M059J (cell line): ENCODE measurements around the gene HOXD13. TPM values are rescaled to one million over a fixed set of nuclear protein-coding genes. Genes with fewer than 3 reads are reported as not detected.

Experiments used
- DNase-seq: peaks from one replicate; pipeline ENCODE4 v3.0.0-alpha.2; 2012; ENCODE audit warnings: low read depth
- total RNA-seq: library from RNA; depleted of rRNA; stranded (reverse); fragments of >200 nt; shearing (Covaris generic); gene quantifications from 2 replicates; pipeline ENCODE4 v1.2.3, GENCODE V29; 2014; rRNA removed

HOXD13 gene
- total RNA-seq: 2.1 and 3.6 TPM in 2 replicates

DNA sequence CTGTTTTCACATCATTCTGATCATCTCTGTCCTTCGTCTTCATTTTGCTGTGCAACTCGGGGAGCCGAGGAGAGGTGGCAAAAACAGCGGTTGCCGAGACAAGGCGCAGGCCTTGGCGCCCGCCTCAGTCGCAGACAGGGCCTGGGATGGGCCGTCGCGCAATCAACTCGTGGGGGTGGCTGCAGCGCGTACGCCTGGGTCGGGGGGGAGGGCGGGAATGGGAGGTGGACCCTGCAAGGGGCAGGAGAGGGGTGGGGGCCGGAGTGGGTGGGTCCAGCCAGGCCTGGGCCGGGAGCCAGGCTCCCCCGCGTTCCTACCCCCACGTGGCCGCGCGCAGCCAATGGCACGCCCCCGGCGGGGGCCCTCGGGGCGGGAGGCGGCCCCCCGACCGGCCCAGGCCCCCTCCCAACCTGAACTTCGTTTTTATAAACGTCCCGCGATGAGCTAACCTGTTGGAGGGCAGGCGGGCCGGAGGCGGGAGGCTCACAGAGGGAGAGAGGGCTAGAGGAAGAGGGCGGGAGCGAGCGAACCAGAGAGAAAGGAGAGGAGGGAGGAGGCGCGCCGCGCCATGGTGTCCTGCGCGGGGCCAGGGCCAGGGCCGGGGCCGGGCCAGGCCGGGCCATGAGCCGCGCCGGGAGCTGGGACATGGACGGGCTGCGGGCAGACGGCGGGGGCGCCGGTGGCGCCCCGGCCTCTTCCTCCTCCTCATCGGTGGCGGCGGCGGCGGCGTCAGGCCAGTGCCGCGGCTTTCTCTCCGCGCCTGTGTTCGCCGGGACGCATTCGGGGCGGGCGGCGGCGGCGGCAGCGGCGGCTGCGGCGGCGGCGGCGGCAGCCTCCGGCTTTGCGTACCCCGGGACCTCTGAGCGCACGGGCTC lies at the start of gene HOXD13:
Gene HOXD13 (plus strand): TSS at position 452 of the 875 bp plus-strand sequence. CDS start 170 bp downstream, at position 622.
- peak; percentile 54 for DNase-seq

DNA sequence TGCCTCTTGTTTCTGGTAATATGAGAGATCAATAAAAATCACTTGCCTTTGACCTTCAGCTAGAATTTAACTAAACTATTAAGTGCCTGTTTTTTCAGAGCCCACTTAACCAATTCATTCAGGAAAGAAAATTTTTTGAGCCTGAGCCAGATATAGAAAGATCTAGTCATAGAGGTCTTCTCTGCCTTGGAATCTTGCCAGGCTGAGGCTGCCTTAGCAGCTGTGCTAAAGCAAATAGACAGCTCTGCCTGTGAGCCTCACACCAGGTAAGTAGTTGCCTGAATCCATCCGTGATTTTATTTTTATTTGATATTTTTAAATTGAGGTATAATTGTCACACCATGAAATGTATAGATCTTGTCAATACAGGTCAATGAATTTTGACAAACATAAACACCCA lies 36.1 kb upstream of the HOXD13 start:
- DNase-seq: no peak

DNA sequence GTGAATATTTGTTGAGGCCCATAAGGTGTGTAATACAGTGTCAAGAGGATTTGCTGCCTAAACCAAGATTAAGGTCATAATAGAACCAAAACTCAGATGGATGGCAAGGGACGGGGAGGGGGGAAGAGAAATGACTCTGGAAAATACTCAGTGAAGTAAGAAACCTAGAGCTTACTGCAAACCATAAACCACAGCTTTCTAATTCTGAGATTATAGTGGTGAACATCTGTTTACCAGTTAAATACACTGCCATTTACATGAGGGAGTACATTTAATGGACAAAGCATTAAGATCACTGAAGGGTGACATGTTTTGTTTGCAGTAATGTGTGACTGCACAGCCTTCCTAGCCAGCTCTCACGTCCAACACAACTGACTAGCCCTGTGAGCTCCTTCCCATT lies 28.6 kb upstream of the HOXD13 start:
- DNase-seq: no peak

DNA sequence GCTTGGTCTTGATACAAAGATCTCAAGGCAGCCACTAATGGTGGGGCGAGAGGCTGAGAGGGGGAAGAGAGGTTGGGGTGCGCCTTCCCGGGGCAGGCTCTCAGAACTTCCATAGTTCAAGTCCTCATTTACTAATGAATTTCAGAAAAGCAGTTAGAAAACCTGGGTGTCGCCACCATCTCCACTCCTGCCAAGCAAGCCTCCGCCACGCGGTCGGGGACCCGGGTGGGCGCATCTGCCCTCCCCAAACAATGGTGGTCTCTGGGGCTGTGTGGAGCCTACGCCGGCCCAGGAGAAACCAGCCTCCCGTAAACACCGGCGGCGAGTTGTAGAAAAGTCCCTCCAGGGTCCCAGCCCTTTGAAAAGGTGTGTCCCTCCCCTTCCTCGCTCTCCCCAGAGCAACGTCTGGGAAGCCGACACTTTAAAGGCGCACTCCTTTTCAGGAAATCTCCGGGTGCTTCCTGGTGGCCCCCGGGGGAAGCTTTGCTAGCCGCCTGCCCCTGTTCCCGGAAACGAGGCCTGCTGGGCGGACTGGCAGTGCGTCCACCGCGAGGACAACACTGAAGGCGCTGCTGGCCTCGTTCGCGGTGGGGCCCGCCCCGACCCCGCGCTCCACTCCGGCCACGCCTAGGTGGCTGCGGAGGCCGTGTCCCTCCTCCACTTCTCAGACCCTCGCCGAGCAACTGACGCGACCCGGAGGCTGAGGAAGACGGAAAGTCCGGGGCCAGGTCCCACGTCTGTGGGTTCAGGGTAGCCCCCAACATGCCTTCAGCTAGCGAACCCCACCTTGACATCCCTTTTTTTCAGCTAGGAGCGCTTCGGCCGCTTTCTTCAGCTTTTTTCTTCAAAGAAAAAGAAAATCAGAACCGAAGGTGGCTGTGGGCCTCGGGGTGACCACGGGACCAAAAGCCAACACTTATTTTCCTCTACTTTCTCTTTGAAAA lies 25.6 kb upstream of the HOXD13 start:
- no peak for DNase-seq

DNA sequence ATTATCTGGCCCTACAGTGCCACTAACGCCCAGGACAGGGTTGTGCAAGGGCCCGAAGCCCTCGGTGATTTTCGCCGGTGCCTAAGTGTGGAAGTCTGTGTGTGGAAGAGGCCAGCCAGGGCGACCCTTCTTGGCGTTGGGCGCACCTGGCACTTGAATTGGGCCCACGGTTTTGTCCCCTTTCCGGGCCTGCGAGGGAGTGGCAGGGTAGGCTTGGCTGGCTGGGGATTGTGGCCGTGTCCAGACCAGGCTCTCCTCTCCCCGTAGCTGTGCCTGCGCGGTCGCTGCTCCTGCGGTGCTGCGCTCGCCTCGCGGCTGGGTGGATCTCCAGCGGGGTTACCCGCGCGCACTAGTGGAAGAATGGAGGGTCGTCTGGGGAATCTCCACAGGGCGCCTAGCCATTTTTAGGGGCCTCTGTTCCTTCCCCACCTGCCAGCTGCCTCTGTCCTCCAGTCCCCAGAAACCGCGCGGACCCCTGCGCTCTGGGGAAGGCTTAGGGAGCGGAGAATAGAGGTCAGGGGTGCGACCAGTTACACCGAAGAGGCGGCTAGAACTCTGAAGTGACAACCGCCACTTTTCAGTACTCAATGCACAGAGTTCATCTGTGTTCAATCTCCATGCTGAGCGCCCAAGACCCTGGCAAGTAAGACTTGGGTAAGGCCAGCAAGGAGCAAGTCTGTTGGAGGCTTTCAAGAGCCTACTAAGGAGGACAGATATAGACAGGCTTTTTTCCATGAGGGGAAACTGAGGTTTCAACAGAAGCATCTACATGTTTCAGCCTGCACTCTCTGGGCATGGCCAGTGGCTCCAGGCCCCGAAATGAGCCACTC lies 24.7 kb upstream of the HOXD13 start:
- no peak for DNase-seq

DNA sequence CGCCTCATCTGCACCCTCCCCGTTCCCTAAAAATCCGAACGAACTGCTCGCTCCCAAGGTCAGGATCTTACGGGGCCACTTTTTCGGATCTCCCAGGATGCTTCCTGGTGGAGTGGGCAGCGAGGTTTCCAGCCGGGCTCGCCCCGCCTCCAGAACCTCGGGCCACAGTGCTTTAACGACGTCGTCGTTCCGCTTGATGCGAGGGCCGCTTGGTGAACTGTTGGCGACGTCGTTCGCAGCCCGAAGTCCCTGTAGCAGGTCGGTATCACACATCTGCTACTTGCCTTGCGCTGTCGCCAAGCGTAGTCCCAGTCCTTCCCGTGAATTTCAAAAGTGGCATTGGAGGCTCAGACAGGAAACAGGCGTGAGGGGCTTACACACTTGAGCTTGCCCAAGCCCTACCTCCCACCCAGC lies 24.1 kb upstream of the HOXD13 start:
- no peak for DNase-seq

DNA sequence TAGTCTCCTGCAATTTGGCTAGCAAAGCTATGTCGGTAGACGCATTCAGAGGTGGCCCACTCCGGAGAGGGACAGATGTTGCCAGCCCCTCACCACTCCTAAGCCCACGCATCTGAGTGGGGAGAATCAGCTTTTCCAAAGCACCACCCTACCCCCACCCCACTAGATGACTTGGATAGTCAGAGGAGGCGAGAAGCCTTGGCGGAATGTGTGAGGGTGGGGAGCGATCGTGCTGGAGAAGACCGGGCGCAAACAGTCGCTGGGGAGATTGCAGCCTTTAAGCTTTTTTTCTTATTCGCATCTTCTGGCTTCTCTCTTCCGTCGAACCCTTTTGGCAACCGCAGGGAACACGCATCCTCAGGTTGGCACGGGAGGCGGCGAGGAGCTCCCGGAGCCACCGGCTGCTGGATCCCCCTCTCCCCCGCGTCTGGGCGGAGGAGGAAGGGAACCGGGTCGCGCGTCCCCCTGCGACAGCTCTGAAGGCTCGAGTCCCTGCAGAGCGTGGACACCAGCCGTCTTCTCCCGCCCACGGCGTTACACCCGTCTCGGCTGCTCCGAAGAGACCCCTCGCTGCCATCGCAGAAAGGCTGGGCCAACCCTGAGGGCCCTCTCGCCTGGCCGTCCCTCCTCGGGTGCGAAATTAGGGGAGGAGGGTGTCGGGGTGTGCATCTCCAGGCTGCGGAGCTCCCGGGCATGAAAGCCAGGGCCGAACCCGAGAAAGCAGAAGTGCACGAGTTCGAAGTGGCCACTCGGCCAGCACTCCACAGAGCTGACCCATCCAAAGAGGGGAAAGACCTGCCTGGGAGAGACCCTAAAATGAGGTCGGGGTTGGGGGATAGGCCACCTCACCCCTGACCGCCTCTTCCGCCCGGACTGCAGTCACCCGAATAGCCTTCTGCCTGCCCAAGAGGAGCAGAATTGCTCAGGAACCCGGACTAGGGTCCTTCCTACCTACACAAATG lies 20.9 kb upstream of the HOXD13 start:
- no peak for DNase-seq

DNA sequence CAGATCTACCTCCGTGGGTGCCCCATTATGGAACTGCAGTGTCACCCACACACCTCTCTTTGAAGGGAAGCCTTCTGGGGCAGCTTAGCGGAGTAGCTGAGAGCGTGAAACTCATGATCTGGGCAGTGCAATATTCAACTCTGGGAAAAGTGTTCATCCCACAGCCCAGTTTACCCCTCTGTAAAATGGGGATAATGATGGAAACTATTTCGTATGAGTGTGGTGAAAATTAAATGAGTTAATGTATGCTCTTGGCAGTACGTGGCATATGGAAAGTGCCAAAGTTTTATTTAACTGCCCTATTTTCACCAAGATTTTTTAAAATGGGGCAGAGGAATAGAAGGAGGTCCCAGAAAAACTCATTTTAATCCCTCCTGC lies 20.2 kb upstream of the HOXD13 start:
- DNase-seq: no peak

DNA sequence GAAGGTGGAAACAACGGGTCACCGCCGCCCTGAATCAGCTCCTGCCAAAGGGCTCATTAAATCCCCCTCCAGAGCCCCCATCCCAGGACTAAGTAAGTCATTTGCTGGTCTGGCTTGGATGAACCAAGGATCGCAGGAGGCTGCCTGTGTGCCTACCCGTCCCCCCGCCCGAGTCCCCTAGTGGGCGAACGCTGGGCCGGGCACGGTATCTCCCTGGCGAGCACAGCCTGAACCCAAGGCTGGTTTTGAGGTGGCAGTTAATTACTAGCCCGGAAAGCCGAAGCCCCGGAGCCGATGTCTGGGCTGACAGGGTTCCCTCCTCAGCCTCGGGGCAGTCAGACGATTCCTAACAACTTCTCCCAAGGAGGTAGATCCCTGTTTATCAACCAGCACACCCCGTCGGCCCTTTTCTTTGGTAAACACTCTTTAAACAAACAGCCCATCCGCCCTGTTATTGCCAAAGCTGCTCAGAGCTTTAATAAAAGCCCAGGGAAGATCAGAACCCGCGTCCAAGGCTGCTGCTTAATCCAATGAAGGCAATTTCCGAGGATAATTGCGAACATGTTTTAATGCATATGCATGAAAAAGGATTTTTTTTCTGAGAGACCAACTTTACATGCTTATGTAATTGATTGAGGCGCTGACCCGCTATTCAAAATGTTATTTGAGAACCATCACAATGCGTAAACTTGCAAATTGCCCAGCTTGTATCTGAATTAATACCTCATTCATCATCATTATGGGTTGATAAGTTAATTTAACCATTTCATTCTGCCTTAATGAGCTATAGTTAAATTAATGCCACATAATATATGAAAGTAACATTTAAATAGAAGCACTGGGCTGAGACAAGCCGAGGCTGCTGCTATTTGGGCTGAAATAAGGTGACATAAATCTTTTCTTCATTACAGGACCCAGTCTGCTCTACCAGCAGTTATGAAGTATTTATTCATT lies 19.3 kb upstream of the HOXD13 start:
- DNase-seq: no peak

DNA sequence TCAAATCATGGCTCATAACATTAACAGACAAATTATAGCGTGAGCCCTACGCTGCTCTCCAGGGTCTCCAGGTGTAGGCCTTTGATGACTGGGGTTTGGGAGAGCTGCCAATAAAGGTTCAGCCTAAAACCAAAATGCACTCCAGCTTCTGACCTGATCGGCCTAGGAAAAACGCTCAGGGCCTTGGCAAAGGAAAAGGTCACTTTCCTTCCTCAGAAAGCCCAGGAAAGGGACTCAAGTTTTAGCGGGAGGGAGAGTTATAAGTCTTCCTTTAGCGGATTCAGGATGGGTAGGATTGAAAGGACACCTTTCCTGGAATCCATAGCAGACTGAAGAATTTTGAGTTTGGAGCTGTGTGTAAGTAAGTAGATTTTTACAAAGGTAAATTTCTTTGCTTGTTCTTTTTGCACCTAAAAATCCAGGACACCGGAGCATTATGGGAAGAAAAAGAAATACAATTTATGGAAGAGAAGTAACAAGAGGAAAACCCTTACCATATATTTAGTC lies 17.5 kb upstream of the HOXD13 start:
- no peak for DNase-seq

DNA sequence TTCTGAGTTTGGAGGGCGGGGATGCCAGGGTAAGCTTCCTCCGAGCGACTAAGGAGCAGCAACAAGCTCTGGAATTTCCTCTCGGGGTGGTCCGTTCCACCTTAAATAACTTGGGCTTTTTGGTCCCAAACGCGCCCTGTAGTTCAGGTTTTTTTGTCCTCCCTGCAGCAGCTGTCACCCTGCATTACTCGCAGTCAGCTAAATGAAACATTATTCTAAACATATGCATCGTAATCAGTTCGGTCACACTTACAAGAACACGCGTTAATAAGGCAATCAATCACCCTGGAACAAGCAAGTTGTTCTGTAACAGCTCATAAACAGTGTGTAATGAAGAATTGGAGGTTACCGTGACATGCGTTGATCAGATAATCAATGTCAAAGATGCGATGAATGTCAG lies 17.0 kb upstream of the HOXD13 start:
- DNase-seq: no peak

DNA sequence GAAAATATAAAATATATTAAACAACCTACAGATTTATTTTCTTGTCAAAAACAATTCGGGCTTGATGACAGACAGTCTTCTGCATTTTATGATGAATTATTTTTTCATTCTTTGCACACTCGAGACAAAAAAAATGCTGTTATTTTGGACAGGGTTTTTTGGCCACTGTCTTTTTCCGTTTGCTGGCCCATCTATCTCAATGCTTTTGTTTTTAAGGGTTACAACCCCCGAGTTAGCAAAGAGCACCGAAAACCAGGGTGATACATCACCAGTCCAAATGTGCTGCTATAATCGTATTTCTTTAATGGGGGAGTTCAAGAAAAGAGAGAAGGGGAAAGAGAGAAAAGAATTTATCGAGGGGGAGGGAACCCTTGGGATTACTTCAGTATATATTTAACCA lies 16.5 kb upstream of the HOXD13 start:
- DNase-seq: no peak

DNA sequence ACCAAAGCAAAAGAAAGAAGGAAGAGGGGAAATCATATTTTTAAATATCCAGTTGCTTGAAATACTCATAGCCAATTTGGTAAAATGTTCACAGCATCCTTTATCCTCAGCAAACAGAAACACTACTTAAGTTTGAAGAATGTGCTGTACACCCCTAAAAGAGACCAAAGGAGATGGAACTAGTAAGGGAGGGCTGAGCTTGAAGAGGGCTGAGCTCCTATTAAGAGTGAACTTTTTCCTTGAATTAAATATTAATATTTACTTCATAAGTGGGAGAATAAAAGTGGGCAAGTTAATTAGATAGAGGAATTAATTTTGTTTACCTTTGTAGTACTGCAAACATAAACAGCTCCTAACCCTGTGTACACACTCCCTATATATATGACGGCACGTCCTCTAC lies 15.7 kb upstream of the HOXD13 start:
- DNase-seq: no peak

DNA sequence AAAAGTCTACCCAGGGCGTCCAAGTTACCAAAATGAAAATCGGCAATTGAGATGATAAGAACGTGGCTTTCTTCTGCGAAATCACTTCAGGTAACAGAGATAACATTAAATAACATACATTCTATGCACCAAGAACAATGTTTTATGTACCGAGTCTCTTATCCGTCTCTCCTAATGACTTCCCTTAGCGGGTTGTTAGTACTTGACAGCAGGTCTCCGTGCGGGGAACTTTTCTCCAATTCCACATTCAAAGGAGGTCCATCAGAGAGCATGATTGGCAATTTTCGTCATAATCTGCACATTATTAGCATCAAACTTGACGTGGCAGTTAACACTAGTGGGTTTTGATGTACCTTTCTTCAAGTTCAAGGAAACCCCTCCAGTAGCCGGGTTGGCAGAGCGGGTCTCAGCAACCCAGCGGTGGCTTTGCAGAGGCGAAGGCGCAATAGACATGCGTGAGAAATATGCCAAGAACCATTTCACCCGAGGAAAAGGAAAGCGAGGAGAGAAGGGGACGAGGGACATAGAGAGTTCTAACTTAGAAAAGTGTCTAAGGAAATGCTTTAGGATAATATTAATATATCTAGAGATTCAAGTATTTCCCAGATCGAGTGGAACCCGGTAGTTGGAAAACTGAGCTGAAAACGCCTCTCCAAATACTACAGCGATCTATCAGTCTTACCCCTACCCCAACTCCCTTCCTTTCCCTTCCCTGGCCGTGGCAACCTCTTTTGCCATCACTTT lies 13.8 kb upstream of the HOXD13 start:
- DNase-seq: no peak

DNA sequence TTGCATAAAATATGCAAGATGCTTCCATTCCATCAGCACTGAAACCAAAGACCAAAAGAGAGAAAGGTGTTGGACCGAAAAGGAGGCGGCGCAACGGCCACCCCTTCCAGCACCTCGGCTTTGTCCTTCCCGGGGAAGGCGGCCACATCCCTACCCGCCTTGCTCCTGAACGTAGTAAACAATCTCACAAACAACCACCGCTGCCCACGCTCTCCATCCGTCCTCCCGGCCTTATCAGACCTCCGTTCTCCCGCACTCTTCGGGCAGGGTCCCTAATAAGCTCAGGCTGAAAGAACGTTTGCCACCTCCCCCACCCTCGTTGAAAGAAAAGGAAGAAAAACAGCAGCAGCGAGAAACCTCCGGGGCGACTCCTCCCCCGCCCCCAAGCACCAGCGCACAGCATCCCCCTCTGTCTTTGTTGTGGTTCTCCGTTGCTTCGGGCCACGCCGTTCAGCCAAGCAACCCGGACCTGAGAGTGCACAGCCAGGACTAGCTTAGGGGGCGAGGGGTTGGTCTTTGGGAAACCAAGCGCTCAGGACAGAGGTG lies 13.2 kb upstream of the HOXD13 start:
- DNase-seq: no peak

DNA sequence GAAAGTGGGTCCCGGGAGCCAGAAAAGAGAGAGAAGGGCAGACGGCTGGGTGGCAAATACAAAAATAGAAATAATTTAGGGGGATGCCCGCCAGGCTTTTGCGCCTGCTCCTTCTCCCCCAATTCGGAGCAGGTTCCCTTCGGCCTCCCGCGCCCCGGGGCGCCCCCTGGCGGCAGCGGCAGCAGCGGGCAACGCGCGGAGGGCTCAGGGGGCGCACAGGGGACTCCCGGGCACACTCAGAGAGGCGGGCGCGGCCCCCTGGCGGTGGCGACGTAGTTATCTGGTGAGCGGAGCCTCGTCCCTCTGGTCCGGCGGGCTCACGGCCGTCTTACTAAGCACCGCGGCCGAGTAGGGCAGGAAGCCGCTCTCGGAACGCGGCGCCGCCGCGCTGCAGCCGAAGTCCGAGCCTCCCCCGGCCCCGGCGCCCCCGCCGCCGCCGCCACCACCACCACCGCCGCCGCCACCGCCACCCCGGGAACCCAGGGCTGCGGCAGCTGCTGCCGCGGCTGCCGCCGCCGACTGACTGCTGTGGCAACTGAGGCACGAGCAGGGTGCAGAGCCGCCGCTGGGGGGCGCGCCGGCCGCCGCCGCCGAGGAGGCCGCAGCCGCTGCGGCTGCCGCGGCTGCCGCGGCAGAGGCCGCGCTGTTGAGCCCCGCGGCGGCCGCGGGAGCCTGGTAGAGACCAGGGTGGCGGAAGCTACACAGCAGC lies 12.5 kb upstream of the HOXD13 start:
- DNase-seq: peak; percentile 62

DNA sequence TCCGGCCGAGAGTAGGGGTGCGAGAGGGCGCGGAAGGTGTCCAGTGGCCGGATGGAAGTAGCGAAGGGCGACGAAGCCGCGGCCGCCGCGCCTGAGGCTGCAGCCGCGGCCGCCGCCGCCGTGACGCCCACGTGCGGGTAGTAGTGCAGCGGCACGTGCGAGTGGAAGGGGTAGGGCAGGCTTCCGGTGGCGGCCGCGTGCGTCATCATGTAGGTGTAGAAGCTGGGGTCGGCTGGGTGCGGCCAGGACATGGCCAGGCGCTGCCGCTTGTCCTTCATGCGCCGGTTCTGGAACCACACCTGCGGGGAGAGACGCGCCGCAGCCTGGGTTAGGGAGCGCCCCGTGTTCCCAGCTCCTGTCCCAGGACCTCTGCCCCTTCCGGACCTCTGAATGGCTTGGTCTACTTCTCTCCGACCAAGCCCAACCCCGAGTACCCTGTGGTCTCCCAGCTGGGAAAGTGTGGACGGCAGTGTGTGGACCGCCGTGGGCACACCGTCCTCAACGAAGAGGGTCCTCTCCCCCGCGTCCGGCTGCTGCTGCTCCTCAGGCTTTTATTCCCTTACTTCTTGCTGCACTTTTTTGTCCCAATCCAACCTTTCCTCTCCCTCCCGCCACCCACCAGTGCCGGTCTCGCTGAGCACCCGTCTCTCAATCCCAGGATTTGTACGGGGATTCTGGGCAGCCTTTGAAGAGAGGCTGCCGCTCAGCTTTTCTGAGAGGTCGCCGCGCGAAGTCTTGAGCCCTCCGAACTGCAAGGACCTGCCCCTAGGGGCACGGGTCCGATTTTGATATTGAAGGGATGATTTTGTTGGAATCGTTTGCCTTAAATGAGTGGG lies 11.8 kb upstream of the HOXD13 start:
- DNase-seq: no peak
